Measurements from ENCODE around the gene PSME1.
A peak's percentile ranks its signal among the peaks of the same experiment; 100 is the strongest.

The PSME1 gene

GRCh38 chr14:24136684-24137528, 912 bp downstream of the PSME1 start:
- no peak for DNase-seq (ENCODE audit: low read depth)
- TF ChIP-seq CTCF (IDR thresholded peaks at IDR 0.05; ENCODE audit: insufficient read depth, low read depth, low read length, missing control alignments), result no peak
- peak overlapping the region; percentile 69 for H3K4me3 ChIP-seq (ENCODE audit: low read length)

GRCh38 chr14:24137529-24138395, 1.8 kb downstream of the PSME1 start:
- H3K4me3 ChIP-seq (ENCODE audit: low read length), result no peak overlapping the region
- no peak for TF ChIP-seq CTCF (IDR thresholded peaks at IDR 0.05; ENCODE audit: insufficient read depth, low read depth, low read length, missing control alignments)
- DNase-seq (ENCODE audit: low read depth), result no peak

GRCh38 chr14:24138396-24139271, 2.6 kb downstream of the PSME1 start:
- DNase-seq (ENCODE audit: low read depth), result no peak
- H3K4me3 ChIP-seq (ENCODE audit: low read length), result no peak overlapping the region
- TF ChIP-seq CTCF (IDR thresholded peaks at IDR 0.05; ENCODE audit: insufficient read depth, low read depth, low read length, missing control alignments), result no peak

- no peak for DNase-seq (ENCODE audit: low read depth)
- no peak for TF ChIP-seq CTCF (IDR thresholded peaks at IDR 0.05; ENCODE audit: insufficient read depth, low read depth, low read length, missing control alignments)
- peak overlapping the region; percentile 1 for H3K4me3 ChIP-seq (ENCODE audit: low read length)
Measured at GRCh38 chr14:24139272-24139934, 3.4 kb downstream of the PSME1 start.

GRCh38 chr14:24141097-24141880, 5.3 kb downstream of the PSME1 start, which contains the start of gene EMC9:
Gene EMC9 (minus strand): TSS chr14:24141591. CDS start chr14:24141304, 287 bp downstream.
- DNase-seq (ENCODE audit: low read depth), result peak; percentile 100
- peak; percentile 43 for TF ChIP-seq CTCF (IDR thresholded peaks at IDR 0.05; ENCODE audit: insufficient read depth, low read depth, low read length, missing control alignments)
- peak within 1 kb of the TSS; percentile 91 for H3K4me3 ChIP-seq (ENCODE audit: low read length)
